Stimulated activated CD8-positive, alpha-beta memory T cell treated with anti-CD3 and anti-CD28 coated beads, Interleukin-15, amount 100 ng/mL, for 1 hour (primary cell): Measurements from ENCODE around the gene CTNNA3.

Source experiments
- DNase-seq: peaks from one replicate; pipeline ENCODE4 v3.0.0-alpha.2; 2020; ENCODE audit warnings: low read depth

CTNNA3 gene

DNA sequence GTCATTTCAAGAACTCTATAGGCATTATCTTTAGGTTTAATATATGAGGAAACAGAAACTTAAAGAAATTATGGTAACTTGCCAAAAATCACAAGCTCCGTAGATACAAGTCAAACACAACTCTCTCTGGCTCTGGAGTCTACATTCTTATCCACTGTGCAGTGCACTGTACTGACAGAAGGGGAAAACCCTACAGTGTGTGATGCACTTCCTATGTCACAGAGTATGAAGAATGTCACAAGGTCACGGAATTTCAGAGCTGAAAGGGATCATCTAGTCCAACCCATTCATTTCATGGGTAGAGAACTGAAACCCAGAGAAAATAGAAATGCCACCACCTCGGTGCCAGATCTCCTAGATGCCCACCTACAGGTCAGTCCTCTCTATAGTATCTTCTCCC lies 684.0 kb downstream of the CTNNA3 start:
- no peak for DNase-seq

DNA sequence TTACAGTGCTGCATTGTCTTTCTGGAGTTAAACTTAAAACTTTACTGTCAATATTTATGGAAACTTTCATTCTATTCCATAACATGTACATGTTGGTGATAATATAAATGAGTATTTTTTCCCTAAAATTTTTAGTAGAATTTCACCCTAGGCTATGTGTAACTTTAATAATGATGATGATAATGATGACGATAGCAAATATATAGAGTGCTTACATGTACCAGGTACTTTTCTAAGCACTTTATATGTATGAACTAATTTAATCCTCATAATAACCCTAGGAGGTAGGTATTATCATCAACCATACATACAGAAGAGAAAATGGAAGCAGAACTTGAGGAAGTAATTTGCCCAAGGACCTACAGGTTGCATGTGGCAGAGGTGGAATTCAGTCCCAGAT lies 684.5 kb downstream of the CTNNA3 start:
- no peak for DNase-seq

DNA sequence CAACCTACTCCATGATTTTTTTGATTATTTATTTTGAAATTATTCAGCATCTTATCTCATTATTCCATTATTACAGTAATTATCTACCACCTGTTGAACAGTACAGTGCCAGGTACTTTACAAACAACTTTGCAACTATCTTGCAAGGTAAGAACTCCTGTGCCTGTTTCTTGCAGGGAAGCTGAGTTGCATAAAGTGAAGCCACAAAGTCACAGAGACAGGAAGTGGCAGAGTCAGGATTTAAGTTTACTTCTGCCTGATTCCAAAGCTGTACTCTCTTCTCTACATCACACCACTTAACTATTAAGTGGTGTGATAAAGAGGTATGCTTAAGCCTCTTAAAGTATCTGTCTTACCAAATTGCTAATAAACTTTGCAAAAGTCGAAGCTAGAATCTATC lies 690.0 kb downstream of the CTNNA3 start:
- no peak for DNase-seq

DNA sequence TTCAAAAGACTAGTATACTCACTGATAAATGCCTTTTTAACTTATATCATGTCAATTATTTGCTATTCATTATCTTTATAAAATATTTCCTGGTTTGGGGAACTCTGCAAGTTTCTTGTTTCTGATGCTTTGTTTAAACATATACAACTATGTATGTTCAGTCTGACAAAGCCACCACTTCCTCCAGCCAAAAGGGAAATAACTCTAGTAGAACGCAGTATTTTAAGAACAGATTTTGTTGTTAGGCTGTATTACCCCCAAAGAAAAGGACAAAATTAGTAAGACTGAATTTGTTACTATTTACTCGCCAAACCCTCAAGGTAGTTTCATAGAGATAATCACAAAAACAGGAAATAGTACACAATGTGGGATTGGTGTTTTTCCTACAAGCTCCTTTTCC lies 691.3 kb downstream of the CTNNA3 start:
- no peak for DNase-seq

DNA sequence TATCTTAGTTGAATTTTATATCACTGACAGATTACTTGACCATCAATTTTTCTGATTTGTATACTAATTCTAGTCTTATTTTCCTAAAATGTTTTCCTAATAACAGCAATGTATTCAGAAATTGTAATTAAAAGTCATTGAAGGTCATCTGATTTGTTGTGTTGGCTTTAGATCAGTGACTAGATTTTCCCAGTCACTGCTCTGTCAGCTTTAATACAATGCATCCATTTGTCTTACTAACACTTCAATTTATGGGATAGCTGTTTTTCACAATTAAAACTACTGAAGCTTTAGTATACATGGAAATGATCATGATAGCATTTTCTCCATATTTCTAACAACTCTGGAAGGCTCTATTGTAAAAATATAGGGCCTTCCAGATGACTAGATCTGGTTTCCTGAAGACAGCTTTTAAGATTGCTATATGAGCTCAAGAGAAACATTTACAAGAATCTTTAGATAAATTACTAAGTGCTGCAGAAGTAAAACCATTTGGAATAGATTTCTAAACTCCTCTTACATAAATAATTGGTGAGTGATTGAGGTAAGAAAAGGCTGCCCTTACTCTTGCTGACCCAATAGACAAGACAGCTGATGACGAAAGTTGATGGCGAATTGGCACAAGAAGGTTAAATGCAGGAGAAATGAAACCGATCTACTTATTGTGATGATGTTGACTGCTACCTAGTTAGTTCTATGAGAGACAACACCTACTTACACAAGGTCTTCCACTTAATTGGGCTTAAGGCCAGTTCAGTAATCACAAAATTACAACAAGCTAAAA lies 696.0 kb downstream of the CTNNA3 start:
- no peak for DNase-seq

DNA sequence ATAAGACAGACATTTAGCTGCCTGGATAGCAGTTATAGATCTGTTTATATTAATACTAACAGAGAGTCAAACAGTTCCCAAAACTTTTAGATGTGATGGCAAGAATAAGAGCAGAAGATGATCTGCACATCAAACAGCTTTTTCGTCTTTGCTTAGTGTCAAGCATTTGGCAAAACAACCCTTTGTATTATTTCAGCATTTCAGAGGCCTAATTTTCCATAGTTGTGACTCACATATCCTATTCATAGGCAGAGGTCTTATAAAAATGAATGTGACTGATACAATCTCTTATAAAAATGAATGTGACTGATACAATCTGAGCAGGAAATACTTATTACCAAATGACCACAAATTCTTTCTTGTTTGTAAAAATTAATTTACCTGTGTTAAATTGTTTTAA lies 699.0 kb downstream of the CTNNA3 start:
- no peak for DNase-seq

DNA sequence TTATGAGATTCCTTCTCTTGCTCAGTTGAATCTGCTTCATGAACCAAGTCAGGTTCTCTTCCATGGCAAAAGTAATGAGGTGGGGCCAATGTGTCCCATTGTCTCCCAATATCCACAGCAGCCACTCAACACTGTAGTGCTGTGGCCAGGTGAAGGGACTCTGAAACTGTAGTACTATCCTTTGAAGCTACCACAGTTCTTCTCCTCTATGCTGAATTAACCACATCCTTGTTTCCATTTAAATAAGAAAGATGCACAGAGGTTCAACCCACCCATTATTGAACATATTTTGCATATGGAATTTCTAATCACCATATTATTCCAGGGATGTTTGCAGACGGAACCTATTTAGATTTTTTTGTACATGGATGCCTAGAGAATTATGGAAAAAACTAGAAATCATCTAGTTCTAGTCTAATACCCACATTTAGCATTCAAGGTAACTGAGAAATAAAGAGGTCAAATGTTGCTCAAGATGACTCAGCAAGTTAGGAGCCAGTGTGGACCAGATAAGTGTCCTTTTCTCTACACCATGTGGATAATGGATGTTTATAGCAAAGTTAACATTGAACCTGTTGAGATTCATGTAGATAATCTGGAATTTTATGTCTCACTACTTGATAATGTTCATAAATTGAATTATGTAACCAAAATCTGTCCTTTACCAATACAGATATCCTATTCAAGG lies 705.7 kb downstream of the CTNNA3 start:
- no peak for DNase-seq

DNA sequence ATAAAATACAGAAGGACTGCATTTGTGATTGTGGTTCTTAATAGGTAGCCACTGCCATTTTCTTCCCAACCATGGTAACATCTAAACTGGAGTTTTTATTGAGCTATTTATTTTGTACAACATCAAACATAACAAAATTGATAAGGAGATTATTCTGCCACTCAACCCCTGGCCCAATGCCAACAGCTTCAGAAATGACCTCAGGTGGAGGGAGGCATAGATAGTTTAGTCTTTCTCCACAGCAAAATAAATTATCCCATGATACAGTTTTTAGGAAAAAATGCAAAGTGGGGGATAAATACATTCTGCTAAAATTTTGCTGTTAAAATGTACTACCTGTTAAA lies 712.5 kb downstream of the CTNNA3 start:
- no peak for DNase-seq

DNA sequence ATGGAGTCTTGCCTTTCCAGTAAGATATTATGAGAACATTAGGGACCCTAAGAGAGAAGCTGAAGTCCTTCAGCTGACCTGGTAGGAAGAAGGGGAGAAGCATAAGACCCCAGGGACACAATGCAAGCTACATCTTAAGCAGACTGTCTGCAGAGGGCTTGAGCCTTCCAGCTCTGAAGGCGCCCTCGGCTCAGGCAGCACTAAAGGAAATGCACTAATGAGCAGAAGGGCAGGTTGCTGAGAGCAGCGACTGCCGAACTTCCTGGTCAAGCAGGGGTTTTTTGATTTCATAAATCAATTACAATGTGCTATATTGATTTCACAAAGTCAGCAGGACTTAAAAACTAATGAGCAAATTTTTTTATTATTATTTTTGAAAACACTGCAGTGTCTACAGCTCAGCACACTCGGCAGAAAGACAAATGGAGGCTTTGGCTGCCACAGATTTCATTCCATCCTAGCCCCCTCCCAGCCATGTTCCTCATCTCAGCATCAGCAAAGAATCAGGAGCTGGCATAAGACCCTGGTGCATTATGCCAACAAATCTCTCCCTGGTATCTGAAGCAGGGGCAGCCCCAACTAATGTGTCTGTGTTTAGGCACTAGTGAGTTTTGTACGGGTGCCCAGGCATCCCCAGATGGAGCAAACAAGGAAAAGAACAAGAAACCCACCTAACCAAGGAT lies 713.1 kb downstream of the CTNNA3 start:
- no peak for DNase-seq

DNA sequence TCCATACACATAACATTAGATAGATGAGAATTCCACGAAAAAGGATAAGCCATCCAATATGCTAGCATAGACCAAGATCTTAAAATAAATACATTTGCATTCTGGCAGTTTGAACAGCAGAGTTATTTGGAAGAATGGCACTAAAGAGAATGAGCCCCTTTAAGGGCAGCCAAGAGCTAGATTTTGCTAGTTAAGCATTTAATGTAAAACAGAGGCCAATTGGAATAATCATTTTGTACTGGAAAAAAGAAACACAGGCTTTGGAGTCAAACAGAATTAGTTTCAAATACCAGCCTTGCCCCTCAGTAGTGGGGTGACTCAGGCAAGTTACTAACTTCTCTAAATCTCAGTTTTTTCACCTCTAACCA lies 714.0 kb downstream of the CTNNA3 start:
- DNase-seq: no peak

DNA sequence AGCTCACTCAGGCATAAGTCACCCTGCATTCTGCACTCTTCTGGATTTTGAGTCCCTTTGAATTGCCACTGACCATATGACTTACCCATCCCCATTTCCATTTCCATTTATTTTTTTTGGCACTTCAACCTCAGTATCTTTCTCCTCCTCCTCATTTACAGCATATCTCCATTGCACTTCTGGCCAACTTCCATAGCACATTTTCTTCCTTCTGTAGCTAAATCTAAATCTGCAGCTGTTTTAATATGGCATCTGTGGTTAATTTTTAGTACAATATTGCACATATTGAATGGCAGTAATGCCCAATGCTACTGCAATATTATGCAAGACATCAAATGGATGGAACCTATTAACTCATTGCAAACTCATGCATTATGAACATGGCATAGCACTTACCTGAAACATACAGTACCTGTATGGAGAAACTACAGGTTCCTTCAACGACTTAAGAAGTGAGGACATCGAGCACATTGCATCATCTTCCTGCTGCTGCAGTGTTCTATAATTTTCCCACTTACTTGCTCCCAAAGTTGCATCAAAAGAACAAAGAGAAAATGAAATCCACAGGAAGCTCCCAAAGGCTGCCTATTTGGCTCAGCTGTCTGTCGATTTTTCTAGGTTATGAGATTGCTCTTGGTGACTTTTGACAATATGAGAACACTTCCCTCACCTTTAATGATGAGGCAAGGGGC lies 714.5 kb downstream of the CTNNA3 start:
- no peak for DNase-seq

DNA sequence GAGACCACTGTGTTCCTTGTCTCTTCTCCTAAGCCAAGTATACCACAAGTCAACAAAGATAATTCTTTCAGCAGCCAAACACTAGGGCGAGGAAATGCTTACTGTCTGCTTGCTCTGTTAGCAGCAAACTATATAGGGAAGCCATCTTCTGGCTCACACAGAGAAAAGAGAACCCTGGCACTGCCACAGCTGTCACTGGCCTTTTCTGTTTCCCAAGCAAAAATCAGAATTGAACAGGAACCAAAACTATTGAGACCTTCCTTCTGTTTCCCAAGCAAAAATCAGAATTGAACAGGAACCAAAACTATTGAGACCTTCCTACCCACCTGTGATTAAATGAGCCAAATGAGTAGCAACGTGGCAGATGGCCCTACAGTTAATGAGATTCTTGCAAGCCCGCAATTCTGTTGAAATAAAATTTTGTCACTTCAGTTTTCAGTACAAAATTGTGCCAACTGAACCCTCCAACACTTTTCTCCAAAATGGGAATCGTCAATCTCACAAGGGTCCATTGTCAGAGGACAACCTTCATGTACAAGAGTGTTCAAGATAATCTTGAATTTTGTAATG lies 715.7 kb downstream of the CTNNA3 start:
- no peak for DNase-seq

DNA sequence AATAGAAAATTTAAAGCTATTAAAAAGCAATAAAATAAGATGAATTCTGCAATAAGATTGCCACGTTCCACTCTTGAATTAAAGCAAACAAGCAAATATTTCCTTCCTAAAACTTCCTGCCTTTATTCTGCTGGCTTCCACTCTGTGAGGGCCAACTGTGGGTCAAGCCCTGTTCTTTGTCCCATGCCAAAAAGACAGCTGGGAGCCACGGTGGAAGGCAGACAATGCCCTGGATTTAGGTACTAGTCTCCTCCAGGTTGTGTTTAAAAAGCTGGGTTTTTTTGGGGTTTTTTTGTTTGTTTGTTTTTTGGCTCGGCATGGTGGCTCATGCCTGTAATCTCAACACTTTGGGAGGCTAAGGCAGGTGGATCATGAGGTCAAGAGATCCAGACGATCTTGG lies 731.0 kb downstream of the CTNNA3 start:
- DNase-seq: no peak

DNA sequence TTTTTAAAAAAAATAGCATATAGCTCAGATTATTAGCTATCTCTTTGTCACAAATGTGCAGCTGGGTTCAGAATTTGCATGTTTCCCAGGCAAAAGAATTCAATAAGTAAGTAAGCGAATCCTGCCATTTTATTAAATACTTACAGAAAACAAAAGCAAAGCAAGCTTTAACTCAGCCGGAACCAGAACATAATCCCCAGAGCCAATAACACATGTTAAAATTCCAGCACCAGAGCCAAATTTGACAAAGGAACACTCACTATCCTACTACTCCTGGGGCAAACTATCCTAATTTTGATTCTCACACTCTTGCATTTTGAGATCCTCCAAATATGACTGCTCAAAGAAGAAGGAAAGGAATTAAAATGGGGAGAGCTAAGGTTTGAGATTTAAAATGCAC lies 737.5 kb downstream of the CTNNA3 start:
- no peak for DNase-seq

DNA sequence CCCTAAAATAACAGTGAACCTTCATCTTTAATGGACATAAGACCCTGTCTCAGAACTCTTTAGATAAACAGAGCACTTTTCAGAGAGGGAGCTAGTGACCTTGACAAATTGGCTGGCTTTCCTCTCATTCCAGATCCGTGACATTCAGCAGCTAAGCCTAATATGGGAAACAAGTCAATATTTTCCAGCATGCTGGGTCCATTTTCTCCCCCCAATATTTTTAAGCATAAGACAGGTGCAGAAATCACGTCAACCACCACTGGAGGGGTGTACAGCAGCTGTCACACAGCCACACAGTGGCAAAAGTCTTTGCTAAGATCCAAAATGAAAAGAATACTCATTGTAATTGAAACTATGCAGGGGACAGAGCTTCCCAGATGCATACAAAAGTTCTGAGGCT lies 744.1 kb downstream of the CTNNA3 start:
- DNase-seq: no peak

DNA sequence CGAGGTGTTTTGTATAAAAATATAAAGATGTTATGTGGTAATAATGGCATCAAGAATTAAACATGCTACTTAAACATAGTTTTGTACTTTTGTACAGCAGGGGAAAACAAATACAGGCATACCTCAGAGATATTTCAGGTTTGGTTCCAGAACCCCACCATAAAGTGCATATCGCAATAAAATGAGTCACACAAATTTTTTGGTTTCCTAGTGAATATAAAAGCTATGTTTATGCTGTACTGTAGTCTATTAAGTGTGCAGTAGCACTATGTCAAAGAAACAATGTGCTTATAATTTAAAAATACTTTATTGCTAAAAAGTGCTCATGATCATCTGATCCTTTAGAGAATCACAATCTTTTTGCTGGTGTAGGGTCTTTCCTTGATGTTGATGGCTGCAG lies 752.4 kb downstream of the CTNNA3 start:
- no peak for DNase-seq

DNA sequence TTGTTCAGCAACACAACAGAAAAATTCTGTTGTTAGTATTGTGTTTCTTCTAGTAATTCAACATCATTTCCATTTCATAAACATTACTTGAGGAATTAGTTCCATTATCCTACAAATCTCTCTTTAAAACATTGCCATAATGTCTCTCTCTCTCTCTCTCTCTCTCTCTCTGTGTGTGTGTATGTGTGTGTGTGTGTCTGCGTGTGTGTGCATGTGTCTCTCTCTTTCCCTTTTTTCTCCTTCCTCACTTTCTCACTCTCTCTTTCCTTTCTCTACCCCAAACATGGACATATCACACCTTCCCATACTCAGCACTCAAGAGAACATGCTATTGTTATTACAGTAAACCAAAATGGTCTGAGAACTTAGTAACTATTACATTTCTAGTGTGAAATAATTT lies 753.6 kb downstream of the CTNNA3 start:
- no peak for DNase-seq

DNA sequence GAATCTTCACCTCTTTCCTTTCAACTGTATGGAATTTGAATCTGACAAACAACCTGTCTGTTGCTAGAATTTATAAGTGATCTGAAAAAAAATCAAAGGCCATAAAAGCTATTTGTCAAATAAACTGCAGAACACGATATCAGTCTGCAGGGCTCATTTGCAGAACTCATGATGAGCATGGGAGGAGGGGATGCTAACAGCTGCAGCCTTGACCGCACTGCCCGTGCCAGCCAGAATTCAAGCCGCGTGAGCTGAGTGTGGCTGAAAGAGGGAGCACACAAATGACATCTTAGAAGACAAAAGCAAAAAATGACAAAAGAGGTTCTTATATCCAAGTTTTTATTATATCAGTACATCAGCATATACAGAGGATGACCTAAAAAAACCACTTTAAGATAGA lies 754.5 kb downstream of the CTNNA3 start:
- DNase-seq: no peak

DNA sequence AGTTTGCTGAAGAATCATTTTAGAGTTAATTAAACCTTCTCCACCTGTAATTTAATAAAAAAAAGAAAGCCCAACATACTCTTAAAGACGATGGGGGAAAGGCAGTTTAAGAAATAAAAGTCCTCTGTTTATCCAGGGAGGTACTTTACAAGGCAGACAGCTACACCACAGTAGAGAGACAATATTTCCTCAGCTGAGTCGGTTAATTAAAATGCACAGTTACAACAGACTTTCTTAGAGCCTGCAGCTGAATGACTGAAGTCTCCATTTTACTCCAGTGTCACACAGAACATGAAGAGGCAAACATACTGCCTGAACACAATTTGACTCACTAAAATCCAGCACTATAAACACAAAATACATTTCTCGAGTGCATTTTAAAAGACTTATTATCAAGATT lies 755.0 kb downstream of the CTNNA3 start:
- DNase-seq: no peak

DNA sequence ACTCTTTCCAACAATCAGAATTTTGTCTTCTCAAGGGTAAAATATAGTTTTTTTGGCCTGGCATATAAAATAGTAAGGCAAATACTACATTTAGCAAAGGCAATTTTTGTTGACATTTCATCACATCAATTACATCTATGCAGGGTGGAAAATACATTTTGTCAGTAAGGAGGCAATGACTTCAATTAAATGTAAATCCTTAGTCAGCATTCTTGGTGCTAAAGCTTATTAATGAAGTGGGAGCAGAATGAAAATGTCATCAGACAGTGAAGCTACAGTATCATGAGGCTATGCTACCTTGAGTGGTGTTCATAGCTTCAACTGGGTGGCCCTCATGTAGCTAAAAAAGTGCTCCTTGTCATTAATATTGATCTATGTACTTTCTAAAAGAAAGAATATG lies 761.3 kb downstream of the CTNNA3 start:
- DNase-seq: no peak

DNA sequence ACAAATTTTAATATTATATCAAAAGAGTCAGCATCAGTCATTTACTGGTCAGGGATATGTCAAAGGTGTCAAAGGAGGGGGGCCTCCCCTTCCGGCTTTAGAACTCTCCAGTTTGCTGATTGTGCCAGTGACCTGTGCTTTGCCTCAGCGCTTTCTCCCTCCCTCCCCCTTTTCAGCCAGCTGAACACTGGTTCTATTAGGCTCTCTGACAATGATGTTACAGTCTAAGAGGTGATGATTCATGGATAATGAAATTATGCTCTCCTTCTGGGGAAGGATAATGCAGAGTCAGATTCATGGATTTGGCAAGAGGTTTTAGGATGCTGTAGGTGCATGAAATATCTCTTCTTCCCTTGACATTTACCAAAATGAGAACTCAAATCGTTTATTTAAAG lies 764.0 kb downstream of the CTNNA3 start:
- DNase-seq: no peak

DNA sequence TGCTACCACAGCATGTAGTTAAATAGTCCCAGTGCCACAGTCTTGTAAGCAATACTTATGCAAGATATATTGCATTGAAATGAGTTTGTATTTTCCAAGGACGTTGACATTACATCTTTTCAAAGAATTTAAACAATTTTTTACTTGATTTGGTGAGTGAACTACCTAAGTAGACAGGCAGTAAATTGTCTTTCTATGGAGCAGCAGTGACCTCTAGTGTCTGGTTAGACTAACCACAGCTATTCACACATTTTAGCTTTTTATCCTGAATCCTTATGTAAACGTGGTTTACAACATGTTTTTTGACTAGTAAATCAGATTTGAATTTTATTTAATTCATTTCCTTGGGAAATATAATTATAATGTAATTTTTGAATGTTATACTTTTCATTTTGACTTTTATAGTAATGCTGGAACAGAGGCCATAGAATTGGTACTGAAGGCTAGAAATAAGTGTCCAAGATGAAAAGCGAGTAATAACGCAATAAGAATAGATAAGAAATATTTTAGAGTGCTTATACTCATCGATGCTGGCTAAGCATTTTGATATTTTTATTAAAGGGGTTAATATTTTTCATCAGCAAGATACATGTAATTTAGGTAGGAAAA lies 764.6 kb downstream of the CTNNA3 start:
- DNase-seq: no peak
